22Rv1 (cell line): ENCODE measurements around the gene SEL1L.
"Not testable (repeated sequence)": the region's sequence is repeated elsewhere in the genome, so short reads cannot be mapped to it uniquely, and the experiment has no call there.

ENCODE experiments used
- H3K27ac ChIP-seq: fragments of 450-650 bp; 2 replicates; pipeline ENCODE4 v1.5.1; 2017
- ZFX ChIP-seq: fragments of 450-650 bp; IDR thresholded peaks from 2 replicates; pipeline ENCODE4 v1.6.1; 2017; ENCODE audit warnings: antibody characterized with exemption, borderline replicate concordance
- TF ChIP-seq, protein P1 (sequence below): fragments of 450-650 bp; IDR thresholded peaks from 2 replicates; pipeline ENCODE4 v1.5.1; 2017; ENCODE audit warnings: mild to moderate bottlenecking

The SEL1L gene

GRCh38 chr14:81464253-81465002, 69.2 kb downstream of the SEL1L start:
- no peak for TF ChIP-seq ZFX
- TF ChIP-seq, protein P1, sequence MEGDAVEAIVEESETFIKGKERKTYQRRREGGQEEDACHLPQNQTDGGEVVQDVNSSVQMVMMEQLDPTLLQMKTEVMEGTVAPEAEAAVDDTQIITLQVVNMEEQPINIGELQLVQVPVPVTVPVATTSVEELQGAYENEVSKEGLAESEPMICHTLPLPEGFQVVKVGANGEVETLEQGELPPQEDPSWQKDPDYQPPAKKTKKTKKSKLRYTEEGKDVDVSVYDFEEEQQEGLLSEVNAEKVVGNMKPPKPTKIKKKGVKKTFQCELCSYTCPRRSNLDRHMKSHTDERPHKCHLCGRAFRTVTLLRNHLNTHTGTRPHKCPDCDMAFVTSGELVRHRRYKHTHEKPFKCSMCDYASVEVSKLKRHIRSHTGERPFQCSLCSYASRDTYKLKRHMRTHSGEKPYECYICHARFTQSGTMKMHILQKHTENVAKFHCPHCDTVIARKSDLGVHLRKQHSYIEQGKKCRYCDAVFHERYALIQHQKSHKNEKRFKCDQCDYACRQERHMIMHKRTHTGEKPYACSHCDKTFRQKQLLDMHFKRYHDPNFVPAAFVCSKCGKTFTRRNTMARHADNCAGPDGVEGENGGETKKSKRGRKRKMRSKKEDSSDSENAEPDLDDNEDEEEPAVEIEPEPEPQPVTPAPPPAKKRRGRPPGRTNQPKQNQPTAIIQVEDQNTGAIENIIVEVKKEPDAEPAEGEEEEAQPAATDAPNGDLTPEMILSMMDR = peak; percentile 89
- no peak overlapping the region for H3K27ac ChIP-seq

DNA sequence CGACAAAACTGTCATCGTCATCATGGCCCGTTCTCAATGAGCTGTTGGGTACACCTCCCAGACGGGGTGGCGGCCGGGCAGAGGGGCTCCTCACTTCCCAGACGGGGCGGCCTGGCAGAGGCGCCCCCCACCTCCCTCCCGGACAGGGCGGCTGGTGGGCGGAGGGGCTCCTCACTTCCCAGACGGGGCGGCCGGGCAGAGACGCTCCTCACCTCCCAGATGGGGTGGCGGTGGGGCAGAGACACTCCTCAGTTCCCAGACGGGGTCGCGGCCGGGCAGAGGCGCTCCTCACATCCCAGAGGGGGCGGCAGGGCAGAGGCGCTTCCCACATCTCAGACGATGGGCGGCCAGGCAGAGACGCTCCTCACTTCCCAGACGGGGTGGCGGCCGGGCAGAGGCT, 71.3 kb downstream of the SEL1L start:
- H3K27ac ChIP-seq = not testable (repeated sequence)

GRCh38 chr14:81459912-81460311, 73.7 kb downstream of the SEL1L start:
- H3K27ac ChIP-seq = no peak overlapping the region
- no peak for TF ChIP-seq ZFX
- TF ChIP-seq, protein P1 = no peak

GRCh38 chr14:81458352-81458751, 75.3 kb downstream of the SEL1L start:
- no peak overlapping the region for H3K27ac ChIP-seq
- TF ChIP-seq ZFX = no peak

DNA sequence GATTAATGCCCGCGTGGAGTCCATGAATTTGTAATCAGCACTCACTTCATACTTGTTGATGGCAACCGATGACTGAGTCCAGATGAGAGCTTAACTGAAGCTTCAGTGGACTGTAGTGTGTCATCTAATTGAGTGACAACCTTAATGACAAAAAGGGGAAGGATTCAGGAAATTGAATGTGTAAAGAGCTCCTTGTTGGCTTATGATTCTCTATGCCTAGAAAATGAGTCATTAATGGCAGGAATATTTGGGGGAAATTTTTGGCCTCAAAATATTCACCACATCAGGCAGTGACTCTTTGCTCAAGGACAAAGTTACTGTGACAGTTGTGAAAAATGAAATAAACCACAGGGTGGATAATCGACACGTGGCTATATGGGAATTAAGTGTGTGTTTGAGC, 78.3 kb downstream of the SEL1L start:
- H3K27ac ChIP-seq = no peak overlapping the region
- TF ChIP-seq ZFX = no peak
- TF ChIP-seq, protein P1 = no peak

DNA sequence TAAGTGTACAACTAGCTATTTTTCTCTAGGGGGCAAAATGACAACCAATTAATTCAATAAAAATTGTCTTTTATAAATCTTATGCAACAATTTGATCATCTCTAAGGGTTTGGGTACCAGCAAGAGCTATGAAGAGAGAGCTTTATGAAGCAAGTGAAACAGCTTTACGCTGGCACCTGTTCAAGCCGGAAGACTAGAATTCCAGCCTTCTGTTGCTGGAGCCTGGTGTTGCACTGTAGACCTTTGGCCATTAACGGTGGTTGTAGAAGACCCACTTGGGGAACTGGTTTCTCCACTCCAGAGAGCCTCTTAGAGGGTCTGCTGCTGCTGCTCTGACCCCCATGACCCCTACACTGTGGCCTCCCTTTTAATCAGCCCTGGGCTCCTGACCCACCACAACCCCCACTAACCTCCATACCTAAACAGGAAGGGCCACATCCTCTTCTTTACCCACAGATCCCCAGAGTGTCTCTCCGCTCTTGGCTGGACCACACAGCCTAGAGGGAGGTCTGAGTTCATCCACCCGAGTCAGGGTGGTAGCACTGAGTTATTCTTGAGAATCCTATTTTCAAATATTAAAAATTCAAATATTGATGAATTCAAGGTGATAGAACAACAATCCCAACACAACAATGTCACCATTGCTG, 79.0 kb downstream of the SEL1L start:
- H3K27ac ChIP-seq = no peak overlapping the region
- TF ChIP-seq, protein P1 = no peak
- TF ChIP-seq ZFX = no peak

- no peak overlapping the region for H3K27ac ChIP-seq
- TF ChIP-seq, protein P1 = peak; percentile 87
- TF ChIP-seq ZFX = no peak
These were observed 80.4 kb downstream of the SEL1L start for GRCh38 chr14:81453166-81453766.

GRCh38 chr14:81452341-81453133, 81.1 kb downstream of the SEL1L start:
- TF ChIP-seq ZFX = no peak
- TF ChIP-seq, protein P1 = no peak
- no peak overlapping the region for H3K27ac ChIP-seq
